GM18517 (cell line): ENCODE data around the gene LAMP1.
"Not testable (repeated sequence)": the region's sequence is repeated elsewhere in the genome, so short reads cannot be mapped to it uniquely, and the experiment has no call there.

Experiments used
- ATAC-seq: cut with Tn5 transposase; IDR thresholded peaks from one replicate; pipeline ENCODE4 v1.9.1; 2021; ENCODE audit warnings: mild to moderate bottlenecking, moderate library complexity; ENCODE audit not compliant: unreplicated experiment

LAMP1 gene

GRCh38 chr13:113327391-113327765 lies 30.3 kb downstream of the LAMP1 start:
- ATAC-seq: no peak

GRCh38 chr13:113327766-113328471 lies 30.9 kb downstream of the LAMP1 start:
- ATAC-seq: no peak

GRCh38 chr13:113328851-113329250 lies 31.8 kb downstream of the LAMP1 start:
- no peak for ATAC-seq

- no peak for ATAC-seq
Observed at GRCh38 chr13:113329656-113330312, 32.7 kb downstream of the LAMP1 start.

- no peak for ATAC-seq
Observed at GRCh38 chr13:113332615-113333014, 35.6 kb downstream of the LAMP1 start.

GRCh38 chr13:113333076-113333475 lies 36.0 kb downstream of the LAMP1 start:
- no peak for ATAC-seq

- ATAC-seq: no peak
Observed at GRCh38 chr13:113337556-113337955, 40.5 kb downstream of the LAMP1 start.

GRCh38 chr13:113337976-113338375 lies 40.9 kb downstream of the LAMP1 start:
- no peak for ATAC-seq

GRCh38 chr13:113338451-113338850 lies 41.4 kb downstream of the LAMP1 start:
- no peak for ATAC-seq

- no peak for ATAC-seq
Observed at GRCh38 chr13:113342820-113343691, 46.0 kb downstream of the LAMP1 start.

GRCh38 chr13:113343692-113343968 lies 46.6 kb downstream of the LAMP1 start:
- ATAC-seq: no peak

GRCh38 chr13:113345486-113345885 lies 48.4 kb downstream of the LAMP1 start:
- no peak for ATAC-seq

GRCh38 chr13:113347736-113348225 lies 50.7 kb downstream of the LAMP1 start:
- ATAC-seq: not testable (repeated sequence)

- no peak for ATAC-seq
Observed at GRCh38 chr13:113348591-113348990, 51.6 kb downstream of the LAMP1 start.

GRCh38 chr13:113349050-113349449 lies 52.0 kb downstream of the LAMP1 start:
- no peak for ATAC-seq

GRCh38 chr13:113349491-113349890 lies 52.5 kb downstream of the LAMP1 start:
- ATAC-seq: no peak

- no peak for ATAC-seq
Observed at GRCh38 chr13:113350065-113350937, 53.3 kb downstream of the LAMP1 start.

- ATAC-seq: no peak
Observed at GRCh38 chr13:113350938-113351335, 53.9 kb downstream of the LAMP1 start.

GRCh38 chr13:113351514-113352026 lies 54.5 kb downstream of the LAMP1 start:
- no peak for ATAC-seq

- ATAC-seq: no peak
Observed at GRCh38 chr13:113353254-113353653, 56.2 kb downstream of the LAMP1 start.
